Kidney (tissue), 14 donors: ENCODE measurements around the gene TIGIT. TPM values are rescaled to one million over a fixed set of nuclear protein-coding genes. Genes with fewer than 3 reads are reported as not detected.
"Not testable (repeated sequence)": the region's sequence is repeated elsewhere in the genome, so short reads cannot be mapped to it uniquely, and the experiment has no call there.

Experiments used
- DNase-seq, 5 donors: peaks; one replicate each; pipeline ENCODE4 v3.0.0-alpha.2; 2013 to 2020
- FAIRE-seq: peaks from 2 replicates; lab custom pipeline; 2012; peaks lifted over from hg19 to GRCh38; lab: Jason Lieb, UNC
- H3K27ac ChIP-seq, 2 donors: one replicate each; pipeline ENCODE4 v1.7.0; 2013; ENCODE audit warnings: low read depth in 2 of 2, low read length in 2 of 2, inconsistent platforms in 1 of 2
- H3K27me3 ChIP-seq: one replicate; pipeline ENCODE4 v1.7.1; 2013; ENCODE audit warnings: low read length, inconsistent platforms; ENCODE audit not compliant: control insufficient read depth, insufficient read depth
- H3K36me3 ChIP-seq, 3 donors: one replicate each; pipeline versions ENCODE4 v1.7.0 to v1.7.1; 2013; ENCODE audit warnings: low read length in 3 of 3, control low read depth in 1 of 3, inconsistent platforms in 1 of 3; ENCODE audit not compliant: insufficient read depth in 3 of 3, control insufficient read depth in 2 of 3
- H3K4me1 ChIP-seq, 3 donors: one replicate each; pipeline versions ENCODE4 v1.7.0 to v1.7.1; 2013; ENCODE audit warnings: low read length in 3 of 3, inconsistent platforms in 1 of 3, low read depth in 1 of 3; ENCODE audit not compliant: control insufficient read depth in 2 of 3, insufficient read depth in 2 of 3
- H3K4me3 ChIP-seq, 3 donors: one replicate each; pipeline versions ENCODE4 v1.7.0 to v1.8.1; 2013; ENCODE audit warnings: low read length in 3 of 3, control low read depth in 1 of 3, inconsistent platforms in 1 of 3
- H3K9ac ChIP-seq, 3 donors: one replicate each; pipeline versions ENCODE4 v1.7.0 to v1.7.1; 2013; ENCODE audit warnings: low read length in 3 of 3, control low read depth in 1 of 3, inconsistent platforms in 1 of 3
- H3K9me3 ChIP-seq, 3 donors: one replicate each; pipeline versions ENCODE4 v1.7.0 to v1.7.1; 2013; ENCODE audit warnings: low read length in 3 of 3, control low read depth in 1 of 3, inconsistent platforms in 1 of 3; ENCODE audit not compliant: control insufficient read depth in 2 of 3, insufficient read depth in 1 of 3
- CTCF ChIP-seq: IDR thresholded peaks from 3 replicates; pipeline ENCODE4 v1.5.1; 2012; ENCODE audit warnings: mild to moderate bottlenecking, moderate library complexity, borderline replicate concordance; ENCODE audit not compliant: insufficient read depth; ENCODE audit errors: extremely low read depth
- intact Hi-C: fragments of 100-400 bp; cut with DNase I; formaldehyde crosslinking; loops from one replicate; pipeline ENCODE4 v1.11.1; 2022
- polyA plus RNA-seq: library from polyadenylated mRNA; stranded (reverse); fragments of 350-450 nt; fragmentation: Illumina TruSeq; extraction: RNeasy Lipid Tissue Mini Kit (QIAGEN cat#74804); gene quantifications from one replicate; pipeline ENCODE4 v1.2.3, GENCODE V29; 2014; ENCODE audit warnings: low read depth, low replicate concordance; ENCODE audit not compliant: insufficient read depth
- total RNA-seq: library from RNA; stranded (reverse); fragmentation: NEBNext Ultra II Directional; extraction: Animal tissue kit (Norgen Biotek cat#: 25700); gene quantifications from one replicate; pipeline ENCODE4 v1.2.1, GENCODE V29; 2021
- donor health status: control.
- donor health status: control.
- donor health status: control.
- donor health status: control.
- donor health status: control.
- donor health status: DM: yes; HTN: yes; CAD: no.
- donor health status: Normal renal cell carcinoma (clear cell type).

Gene TIGIT
- total and polyA plus RNA-seq, 2 donors from 2014 or later, result 2.7 TPM; not detected in 1

- intact Hi-C loops, result no loop called here
Measured at GRCh38 chr3:114274929-114275328, 18.9 kb upstream of the TIGIT start.

DNA sequence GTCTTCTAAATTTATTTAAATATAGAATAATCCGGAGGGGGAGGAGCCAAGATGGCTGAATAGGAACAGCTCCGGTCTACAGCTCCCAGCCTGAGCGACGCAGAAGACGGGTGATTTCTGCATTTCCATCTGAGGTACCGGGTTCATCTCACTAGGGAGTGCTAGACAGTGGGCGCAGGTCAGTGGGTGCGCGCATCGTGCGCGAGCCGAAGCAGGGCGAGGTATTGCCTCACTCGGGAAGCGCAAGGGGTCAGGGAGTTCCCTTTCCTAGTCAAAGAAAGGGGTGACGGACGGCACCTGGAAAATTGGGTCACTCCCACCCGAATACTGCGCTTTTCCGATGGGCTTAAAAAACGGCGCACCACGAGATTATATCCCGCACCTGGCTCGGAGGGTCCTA, 17.0 kb upstream of the TIGIT start:
- DNase-seq, H3K9me3 ChIP-seq, H3K4me3 ChIP-seq, H3K27ac ChIP-seq, H3K4me1 ChIP-seq, H3K9ac ChIP-seq, intact Hi-C loops, FAIRE-seq, H3K27me3 ChIP-seq, H3K36me3 ChIP-seq: not testable (repeated sequence)

More at GRCh38 chr3:114274929-114275328, 18.9 kb upstream of the TIGIT start:
- DNase-seq, result no peak
- Histone ChIP-seq H3K9me3 (peaks cover 0 to 4% (median 0%) of the 10 kb centered on the region in 3 donors), H3K27me3 (no peaks in the 10 kb centered on the region), H3K4me3 (no peak overlapping the region), H3K36me3 (no peaks in the 10 kb centered on the region), H3K27ac (no peak overlapping the region), H3K9ac (no peak overlapping the region), H3K4me1 (no peaks in the 10 kb centered on the region)
- TF ChIP-seq CTCF, result no peak
- no peak for FAIRE-seq

GRCh38 chr3:114284644-114285043, 9.2 kb upstream of the TIGIT start:
- DNase-seq (no peak), FAIRE-seq (no peak)
- intact Hi-C loops, result no loop called here
- Histone ChIP-seq H3K9me3 (no peaks in the 10 kb centered on the region), H3K36me3 (no peaks in the 10 kb centered on the region), H3K9ac (no peak overlapping the region), H3K4me1 (no peaks in the 10 kb centered on the region), H3K4me3 (no peak overlapping the region), H3K27me3 (no peaks in the 10 kb centered on the region), H3K27ac (no peak overlapping the region)
- no peak for TF ChIP-seq CTCF

DNA sequence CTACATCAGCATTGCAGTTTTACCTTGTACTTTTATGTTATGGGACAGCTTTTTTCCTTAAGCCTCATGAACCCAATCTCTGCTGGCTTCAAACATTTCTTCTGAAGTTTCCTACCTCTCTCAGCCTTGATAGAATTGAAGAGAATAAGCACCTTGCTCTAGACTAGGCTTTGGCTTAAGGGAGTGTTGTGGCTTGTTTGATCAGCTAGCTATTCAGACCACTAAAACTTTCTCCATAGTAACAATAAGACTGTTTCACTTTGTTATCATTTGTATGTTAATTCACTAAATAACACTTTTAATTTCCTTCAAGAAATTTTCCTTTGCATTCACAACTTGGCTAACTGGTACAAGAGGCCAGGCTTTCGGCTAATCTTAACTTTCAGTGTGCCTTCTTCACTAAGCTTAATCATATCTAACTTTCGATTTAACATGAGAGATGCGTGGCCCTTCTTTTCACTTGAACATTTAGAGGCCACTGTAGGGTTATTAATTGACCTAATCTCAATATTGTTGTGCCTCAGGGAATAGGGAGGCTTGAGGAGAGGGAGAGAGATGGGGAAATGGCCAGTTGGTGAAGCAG, 8.1 kb upstream of the TIGIT start:
- DNase-seq, result no peak
- Histone ChIP-seq H3K9ac (no peak overlapping the region), H3K9me3 (no peaks in the 10 kb centered on the region), H3K4me1 (no peaks in the 10 kb centered on the region), H3K4me3 (no peak overlapping the region), H3K36me3 (no peaks in the 10 kb centered on the region), H3K27ac (no peak overlapping the region), H3K27me3 (no peaks in the 10 kb centered on the region)
- intact Hi-C loops, result no loop called here
- TF ChIP-seq CTCF, result no peak
- FAIRE-seq, result no peak
